ENCODE measurements around the gene FAM161A.

- no peak for TF ChIP-seq CTCF (IDR thresholded peaks at IDR 0.05; ENCODE audit: insufficient read depth, low read depth, low read length)
- no peak for TF ChIP-seq EZH2 (IDR thresholded peaks at IDR 0.05; ENCODE audit: insufficient read depth, low read length)
Observed at GRCh38 chr2:61795408-61795807, 58.5 kb downstream of the FAM161A start.
